ENCODE measurements around the gene PLD1. TPM values are rescaled to one million over a fixed set of nuclear protein-coding genes. Genes with fewer than 3 reads are reported as not detected.

The PLD1 gene
- total and polyA plus RNA-seq, 2 of the 8 experiments (the other 6 are each of a cell fraction or from before 2014, with no cell fraction given): 1.2 to 2.6 TPM

DNA sequence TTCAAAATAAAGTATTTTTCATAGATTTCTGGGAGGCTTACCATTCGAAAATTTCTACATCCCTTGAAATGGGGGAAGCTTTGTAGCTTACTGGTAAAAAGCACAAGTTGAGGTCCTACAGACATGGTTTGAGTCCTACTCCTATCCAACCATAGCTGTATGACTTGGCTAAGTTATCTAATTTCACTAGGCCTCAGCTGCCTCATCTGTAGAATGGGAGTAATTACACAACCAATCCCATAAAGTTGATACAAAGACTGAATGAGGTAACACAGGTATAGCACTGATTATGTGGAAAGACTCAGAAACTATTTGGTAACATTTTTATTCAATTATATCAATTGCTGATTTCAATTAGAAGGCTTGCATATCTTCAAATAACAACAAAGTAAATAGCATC is 157.4 kb downstream of the PLD1 start (continued):
- TF ChIP-seq, protein P1, sequence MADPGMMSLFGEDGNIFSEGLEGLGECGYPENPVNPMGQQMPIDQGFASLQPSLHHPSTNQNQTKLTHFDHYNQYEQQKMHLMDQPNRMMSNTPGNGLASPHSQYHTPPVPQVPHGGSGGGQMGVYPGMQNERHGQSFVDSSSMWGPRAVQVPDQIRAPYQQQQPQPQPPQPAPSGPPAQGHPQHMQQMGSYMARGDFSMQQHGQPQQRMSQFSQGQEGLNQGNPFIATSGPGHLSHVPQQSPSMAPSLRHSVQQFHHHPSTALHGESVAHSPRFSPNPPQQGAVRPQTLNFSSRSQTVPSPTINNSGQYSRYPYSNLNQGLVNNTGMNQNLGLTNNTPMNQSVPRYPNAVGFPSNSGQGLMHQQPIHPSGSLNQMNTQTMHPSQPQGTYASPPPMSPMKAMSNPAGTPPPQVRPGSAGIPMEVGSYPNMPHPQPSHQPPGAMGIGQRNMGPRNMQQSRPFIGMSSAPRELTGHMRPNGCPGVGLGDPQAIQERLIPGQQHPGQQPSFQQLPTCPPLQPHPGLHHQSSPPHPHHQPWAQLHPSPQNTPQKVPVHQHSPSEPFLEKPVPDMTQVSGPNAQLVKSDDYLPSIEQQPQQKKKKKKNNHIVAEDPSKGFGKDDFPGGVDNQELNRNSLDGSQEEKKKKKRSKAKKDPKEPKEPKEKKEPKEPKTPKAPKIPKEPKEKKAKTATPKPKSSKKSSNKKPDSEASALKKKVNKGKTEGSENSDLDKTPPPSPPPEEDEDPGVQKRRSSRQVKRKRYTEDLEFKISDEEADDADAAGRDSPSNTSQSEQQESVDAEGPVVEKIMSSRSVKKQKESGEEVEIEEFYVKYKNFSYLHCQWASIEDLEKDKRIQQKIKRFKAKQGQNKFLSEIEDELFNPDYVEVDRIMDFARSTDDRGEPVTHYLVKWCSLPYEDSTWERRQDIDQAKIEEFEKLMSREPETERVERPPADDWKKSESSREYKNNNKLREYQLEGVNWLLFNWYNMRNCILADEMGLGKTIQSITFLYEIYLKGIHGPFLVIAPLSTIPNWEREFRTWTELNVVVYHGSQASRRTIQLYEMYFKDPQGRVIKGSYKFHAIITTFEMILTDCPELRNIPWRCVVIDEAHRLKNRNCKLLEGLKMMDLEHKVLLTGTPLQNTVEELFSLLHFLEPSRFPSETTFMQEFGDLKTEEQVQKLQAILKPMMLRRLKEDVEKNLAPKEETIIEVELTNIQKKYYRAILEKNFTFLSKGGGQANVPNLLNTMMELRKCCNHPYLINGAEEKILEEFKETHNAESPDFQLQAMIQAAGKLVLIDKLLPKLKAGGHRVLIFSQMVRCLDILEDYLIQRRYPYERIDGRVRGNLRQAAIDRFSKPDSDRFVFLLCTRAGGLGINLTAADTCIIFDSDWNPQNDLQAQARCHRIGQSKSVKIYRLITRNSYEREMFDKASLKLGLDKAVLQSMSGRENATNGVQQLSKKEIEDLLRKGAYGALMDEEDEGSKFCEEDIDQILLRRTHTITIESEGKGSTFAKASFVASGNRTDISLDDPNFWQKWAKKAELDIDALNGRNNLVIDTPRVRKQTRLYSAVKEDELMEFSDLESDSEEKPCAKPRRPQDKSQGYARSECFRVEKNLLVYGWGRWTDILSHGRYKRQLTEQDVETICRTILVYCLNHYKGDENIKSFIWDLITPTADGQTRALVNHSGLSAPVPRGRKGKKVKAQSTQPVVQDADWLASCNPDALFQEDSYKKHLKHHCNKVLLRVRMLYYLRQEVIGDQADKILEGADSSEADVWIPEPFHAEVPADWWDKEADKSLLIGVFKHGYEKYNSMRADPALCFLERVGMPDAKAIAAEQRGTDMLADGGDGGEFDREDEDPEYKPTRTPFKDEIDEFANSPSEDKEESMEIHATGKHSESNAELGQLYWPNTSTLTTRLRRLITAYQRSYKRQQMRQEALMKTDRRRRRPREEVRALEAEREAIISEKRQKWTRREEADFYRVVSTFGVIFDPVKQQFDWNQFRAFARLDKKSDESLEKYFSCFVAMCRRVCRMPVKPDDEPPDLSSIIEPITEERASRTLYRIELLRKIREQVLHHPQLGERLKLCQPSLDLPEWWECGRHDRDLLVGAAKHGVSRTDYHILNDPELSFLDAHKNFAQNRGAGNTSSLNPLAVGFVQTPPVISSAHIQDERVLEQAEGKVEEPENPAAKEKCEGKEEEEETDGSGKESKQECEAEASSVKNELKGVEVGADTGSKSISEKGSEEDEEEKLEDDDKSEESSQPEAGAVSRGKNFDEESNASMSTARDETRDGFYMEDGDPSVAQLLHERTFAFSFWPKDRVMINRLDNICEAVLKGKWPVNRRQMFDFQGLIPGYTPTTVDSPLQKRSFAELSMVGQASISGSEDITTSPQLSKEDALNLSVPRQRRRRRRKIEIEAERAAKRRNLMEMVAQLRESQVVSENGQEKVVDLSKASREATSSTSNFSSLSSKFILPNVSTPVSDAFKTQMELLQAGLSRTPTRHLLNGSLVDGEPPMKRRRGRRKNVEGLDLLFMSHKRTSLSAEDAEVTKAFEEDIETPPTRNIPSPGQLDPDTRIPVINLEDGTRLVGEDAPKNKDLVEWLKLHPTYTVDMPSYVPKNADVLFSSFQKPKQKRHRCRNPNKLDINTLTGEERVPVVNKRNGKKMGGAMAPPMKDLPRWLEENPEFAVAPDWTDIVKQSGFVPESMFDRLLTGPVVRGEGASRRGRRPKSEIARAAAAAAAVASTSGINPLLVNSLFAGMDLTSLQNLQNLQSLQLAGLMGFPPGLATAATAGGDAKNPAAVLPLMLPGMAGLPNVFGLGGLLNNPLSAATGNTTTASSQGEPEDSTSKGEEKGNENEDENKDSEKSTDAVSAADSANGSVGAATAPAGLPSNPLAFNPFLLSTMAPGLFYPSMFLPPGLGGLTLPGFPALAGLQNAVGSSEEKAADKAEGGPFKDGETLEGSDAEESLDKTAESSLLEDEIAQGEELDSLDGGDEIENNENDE (IDR thresholded peaks at IDR 0.05; ENCODE audit: insufficient replicate concordance, low read length): no peak
- TF ChIP-seq, protein P2, sequence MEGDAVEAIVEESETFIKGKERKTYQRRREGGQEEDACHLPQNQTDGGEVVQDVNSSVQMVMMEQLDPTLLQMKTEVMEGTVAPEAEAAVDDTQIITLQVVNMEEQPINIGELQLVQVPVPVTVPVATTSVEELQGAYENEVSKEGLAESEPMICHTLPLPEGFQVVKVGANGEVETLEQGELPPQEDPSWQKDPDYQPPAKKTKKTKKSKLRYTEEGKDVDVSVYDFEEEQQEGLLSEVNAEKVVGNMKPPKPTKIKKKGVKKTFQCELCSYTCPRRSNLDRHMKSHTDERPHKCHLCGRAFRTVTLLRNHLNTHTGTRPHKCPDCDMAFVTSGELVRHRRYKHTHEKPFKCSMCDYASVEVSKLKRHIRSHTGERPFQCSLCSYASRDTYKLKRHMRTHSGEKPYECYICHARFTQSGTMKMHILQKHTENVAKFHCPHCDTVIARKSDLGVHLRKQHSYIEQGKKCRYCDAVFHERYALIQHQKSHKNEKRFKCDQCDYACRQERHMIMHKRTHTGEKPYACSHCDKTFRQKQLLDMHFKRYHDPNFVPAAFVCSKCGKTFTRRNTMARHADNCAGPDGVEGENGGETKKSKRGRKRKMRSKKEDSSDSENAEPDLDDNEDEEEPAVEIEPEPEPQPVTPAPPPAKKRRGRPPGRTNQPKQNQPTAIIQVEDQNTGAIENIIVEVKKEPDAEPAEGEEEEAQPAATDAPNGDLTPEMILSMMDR (IDR thresholded peaks at IDR 0.05; ENCODE audit: control extremely low read depth in 1 of 3, insufficient read depth in 1 of 3, low read depth in 1 of 3, low read length in 3 of 3): no peak
- no peak for TF ChIP-seq NANOG (IDR thresholded peaks at IDR 0.05; ENCODE audit: insufficient read depth, low read depth, low read length, poor library complexity, severe bottlenecking)
- no peak for TF ChIP-seq KDM4A (IDR thresholded peaks at IDR 0.05; ENCODE audit: low read depth, low read length, severe bottlenecking)
- TF ChIP-seq TBP (IDR thresholded peaks at IDR 0.05; ENCODE audit: low read depth, low read length): no peak

Data from H1 (cell line).